GM12878 (cell line): Measurements from ENCODE around the gene LIPF.

Source experiments
- FOXM1 ChIP-seq: IDR thresholded peaks from 2 replicates; pipeline ENCODE4 v1.6.1; 2012; ENCODE audit warnings: low read depth, mild to moderate bottlenecking, inconsistent platforms, low read length, moderate library complexity
- HDAC2 ChIP-seq: fragments of 200-600 bp; sonication (generic); IDR thresholded peaks from 2 replicates; pipeline ENCODE4 v1.6.1; 2017
- POLR2A ChIP-seq: IDR thresholded peaks from 2 replicates; pipeline ENCODE4 v1.6.1; 2011; ENCODE audit warnings: low read depth, mild to moderate bottlenecking, low read length
- POLR2AphosphoS2 ChIP-seq: IDR thresholded peaks from 2 replicates; pipeline ENCODE4 v1.6.1; 2011; ENCODE audit warnings: low read depth, mild to moderate bottlenecking, low read length, improper control_type of control experiment, moderate library complexity
- POLR2AphosphoS5 ChIP-seq: IDR thresholded peaks from 2 replicates; pipeline ENCODE4 v1.6.1; 2011; ENCODE audit warnings: mild to moderate bottlenecking, low read length, inconsistent platforms
- TF ChIP-seq, protein P1 (sequence below), 3 experiments: IDR thresholded peaks in 2 of 3; conservative IDR thresholded peaks in 1 of 3; 2 replicates each; pipeline ENCODE4 v1.5.1; 2011; ENCODE audit warnings: low read depth in 3 of 3, low read length in 3 of 3, mild to moderate bottlenecking in 3 of 3, control low read depth in 2 of 3, moderate library complexity in 2 of 3, inconsistent platforms in 1 of 3, mixed read lengths in 1 of 3; ENCODE audit not compliant: control insufficient read depth in 2 of 3, insufficient read depth in 1 of 3; ENCODE audit errors: extremely low read depth in 1 of 3
- TF ChIP-seq, protein P2 (sequence below): IDR thresholded peaks from 2 replicates; pipeline ENCODE4 v1.6.1; 2012; ENCODE audit warnings: low read depth, low read length, improper control_type of control experiment

DNA sequence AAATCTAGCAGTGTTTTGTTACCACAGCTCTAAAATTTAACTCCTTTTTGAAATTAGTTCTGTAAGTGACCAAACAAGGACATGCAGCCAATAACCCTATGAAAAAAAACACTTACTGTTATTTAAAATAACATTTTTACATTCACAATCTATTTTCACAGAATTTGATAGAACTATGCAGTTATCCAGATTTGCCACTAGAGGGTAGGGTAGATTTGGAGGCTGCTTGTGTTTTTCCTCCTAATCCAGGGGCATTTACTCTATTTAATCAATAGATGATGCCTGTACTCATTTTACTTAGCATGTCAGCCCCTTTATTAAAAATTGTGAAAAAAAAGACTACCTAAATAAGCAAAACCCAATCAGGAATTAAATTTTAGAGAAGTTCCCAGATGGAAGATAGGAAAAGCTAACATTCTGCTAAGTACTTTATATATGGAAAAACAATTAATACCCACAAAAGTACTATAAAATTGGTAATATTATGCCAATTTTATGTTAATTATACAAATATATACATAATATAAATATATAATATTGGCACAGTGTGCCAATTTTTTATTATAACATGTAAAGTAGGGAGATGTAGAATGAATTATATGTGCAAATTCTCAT, 23.7 kb downstream of the LIPF start:
- TF ChIP-seq POLR2AphosphoS2 (no peak), POLR2A (no peak), HDAC2 (no peak), POLR2AphosphoS5 (no peak), FOXM1 (0 out of 2 replicates have a peak, but pooled peaks have one; percentile 39)
- TF ChIP-seq, protein P1, sequence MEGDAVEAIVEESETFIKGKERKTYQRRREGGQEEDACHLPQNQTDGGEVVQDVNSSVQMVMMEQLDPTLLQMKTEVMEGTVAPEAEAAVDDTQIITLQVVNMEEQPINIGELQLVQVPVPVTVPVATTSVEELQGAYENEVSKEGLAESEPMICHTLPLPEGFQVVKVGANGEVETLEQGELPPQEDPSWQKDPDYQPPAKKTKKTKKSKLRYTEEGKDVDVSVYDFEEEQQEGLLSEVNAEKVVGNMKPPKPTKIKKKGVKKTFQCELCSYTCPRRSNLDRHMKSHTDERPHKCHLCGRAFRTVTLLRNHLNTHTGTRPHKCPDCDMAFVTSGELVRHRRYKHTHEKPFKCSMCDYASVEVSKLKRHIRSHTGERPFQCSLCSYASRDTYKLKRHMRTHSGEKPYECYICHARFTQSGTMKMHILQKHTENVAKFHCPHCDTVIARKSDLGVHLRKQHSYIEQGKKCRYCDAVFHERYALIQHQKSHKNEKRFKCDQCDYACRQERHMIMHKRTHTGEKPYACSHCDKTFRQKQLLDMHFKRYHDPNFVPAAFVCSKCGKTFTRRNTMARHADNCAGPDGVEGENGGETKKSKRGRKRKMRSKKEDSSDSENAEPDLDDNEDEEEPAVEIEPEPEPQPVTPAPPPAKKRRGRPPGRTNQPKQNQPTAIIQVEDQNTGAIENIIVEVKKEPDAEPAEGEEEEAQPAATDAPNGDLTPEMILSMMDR (IDR thresholded peaks at IDR 0.05 in 2 of 3, conservative IDR thresholded peaks at IDR 0.05 in 1 of 3; ENCODE audit: control insufficient read depth in 2 of 3, extremely low read depth in 1 of 3, insufficient read depth in 1 of 3, low read depth in 3 of 3, low read length in 3 of 3) = peak; percentile 69 to 70 (median 70)
- TF ChIP-seq, protein P2, sequence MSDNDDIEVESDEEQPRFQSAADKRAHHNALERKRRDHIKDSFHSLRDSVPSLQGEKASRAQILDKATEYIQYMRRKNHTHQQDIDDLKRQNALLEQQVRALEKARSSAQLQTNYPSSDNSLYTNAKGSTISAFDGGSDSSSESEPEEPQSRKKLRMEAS = no peak
